Stimulated activated CD4-positive, alpha-beta T cell treated with anti-CD3 and anti-CD28 coated beads, Interleukin-4, amount 100 ng/mL, for 48 hours (primary cell): ENCODE results near the gene CAND2.
"Not testable (repeated sequence)": the region's sequence is repeated elsewhere in the genome, so short reads cannot be mapped to it uniquely, and the experiment has no call there.

Experiments used
- DNase-seq, 2 donors: peaks; one replicate each; pipeline ENCODE4 v3.0.0-alpha.2; 2020; ENCODE audit warnings: low read depth in 2 of 2

CAND2 gene

GRCh38 chr3:12859840-12860239 lies 63.4 kb downstream of the CAND2 start:
- DNase-seq: no peak

GRCh38 chr3:12861611-12862010 lies 65.1 kb downstream of the CAND2 start:
- DNase-seq: no peak

GRCh38 chr3:12862387-12862786 lies 65.9 kb downstream of the CAND2 start:
- DNase-seq: no peak

- DNase-seq: no peak
These were observed 68.8 kb downstream of the CAND2 start for GRCh38 chr3:12865271-12865670.

- DNase-seq: no peak
These were observed 70.4 kb downstream of the CAND2 start for GRCh38 chr3:12866836-12867235.

- DNase-seq: peak; percentile 38 to 52
These were observed 71.9 kb downstream of the CAND2 start for GRCh38 chr3:12868039-12869034.

GRCh38 chr3:12869035-12869621 lies 72.6 kb downstream of the CAND2 start:
- DNase-seq: peak; percentile 23 to 51

GRCh38 chr3:12870942-12871341 lies 74.5 kb downstream of the CAND2 start:
- no peak for DNase-seq

- no peak for DNase-seq
These were observed 75.0 kb downstream of the CAND2 start for GRCh38 chr3:12871404-12871983.

- DNase-seq: no peak
These were observed 79.7 kb downstream of the CAND2 start for GRCh38 chr3:12875857-12876836.

- DNase-seq: no peak
These were observed 80.6 kb downstream of the CAND2 start for GRCh38 chr3:12877040-12877439.

GRCh38 chr3:12878141-12878574 lies 81.7 kb downstream of the CAND2 start:
- DNase-seq: no peak

- not testable (repeated sequence) for DNase-seq
These were observed 82.3 kb downstream of the CAND2 start for GRCh38 chr3:12878758-12879157.

- DNase-seq: no peak
These were observed 82.8 kb downstream of the CAND2 start for GRCh38 chr3:12879191-12879815.

GRCh38 chr3:12881858-12882257 lies 85.4 kb downstream of the CAND2 start:
- not testable (repeated sequence) for DNase-seq

GRCh38 chr3:12882336-12883310 lies 86.1 kb downstream of the CAND2 start:
- no peak for DNase-seq

GRCh38 chr3:12884186-12884680 lies 87.8 kb downstream of the CAND2 start:
- no peak for DNase-seq
